Suprapubic skin (tissue), 4 donors: ENCODE data around the gene PIP4K2B.

Source experiments
- CTCF ChIP-seq, 2 donors: fragments of 200-600 bp in 1 of 2; fragments of 450-650 bp in 1 of 2; sonication (generic) in 1 of 2; IDR thresholded peaks; one replicate each; pipeline ENCODE4 v1.5.1; 2016 to 2019; ENCODE audit warnings: antibody characterized with exemption in 2 of 2, mild to moderate bottlenecking in 1 of 2, moderate library complexity in 1 of 2
- POLR2A ChIP-seq, 2 donors: fragments of 450-650 bp; IDR thresholded peaks; one replicate each; pipeline ENCODE4 v1.6.1; 2017; ENCODE audit warnings: antibody characterized with exemption in 2 of 2, mild to moderate bottlenecking in 2 of 2, moderate library complexity in 2 of 2
- POLR2AphosphoS5 ChIP-seq, 3 donors: sonication (generic); formaldehyde crosslinking; IDR thresholded peaks; one replicate each; pipeline ENCODE4 v1.6.1; 2017; ENCODE audit warnings: antibody characterized with exemption in 3 of 3

- no peak for TF ChIP-seq CTCF (IDR thresholded peaks at IDR 0.05)
- no peak for TF ChIP-seq POLR2AphosphoS5 (IDR thresholded peaks at IDR 0.05)
- TF ChIP-seq POLR2A (IDR thresholded peaks at IDR 0.05), result no peak
Observed at GRCh38 chr17:38800237-38800760, 943 bp upstream of the PIP4K2B start.
